H1 (cell line): ENCODE data around the gene KIAA1586. TPM values are rescaled to one million over a fixed set of nuclear protein-coding genes. Genes with fewer than 3 reads are reported as not detected.
A peak's percentile ranks its signal among the peaks of the same experiment; 100 is the strongest.

Experiments used
- CTCF ChIA-PET: fragments of 300-600 bp; sonication (Branson Sonifier 250); formaldehyde crosslinking; loops from one replicate; lab custom pipeline; 2021; ENCODE audit not compliant: partially characterized antibody; lab: Charles Lee
- POLR2A ChIA-PET: fragments of 300-600 bp; sonication (Branson Sonifier 250); formaldehyde crosslinking; loops from one replicate; lab custom pipeline; 2021; ENCODE audit warnings: inconsistent platforms; ENCODE audit not compliant: partially characterized antibody; lab: Charles Lee
- DNase-seq, 2 experiments: peaks; one replicate each; pipeline versions ENCODE4 v3.0.0 to v3.0.0-alpha.2; 2010 to 2022; ENCODE audit warnings: low spot score in 2 of 2, low read depth in 1 of 2, mixed read lengths in 1 of 2
- FAIRE-seq: peaks from 2 replicates; lab custom pipeline; 2011; peaks lifted over from hg19 to GRCh38; lab: Jason Lieb, UNC
- H2AFZ ChIP-seq: 2 replicates; pipeline ENCODE4 v1.8.1; 2012; ENCODE audit warnings: low read length, inconsistent platforms
- H2AK5ac ChIP-seq: 2 replicates; pipeline ENCODE4 v1.6.1; 2013; ENCODE audit warnings: low read depth, low read length
- H2BK120ac ChIP-seq: replicated peaks from 2 replicates; pipeline ENCODE3; 2013; ENCODE audit warnings: low read depth, low read length, inconsistent platforms
- H2BK12ac ChIP-seq: 2 replicates; pipeline ENCODE4 v1.6.1; 2013; ENCODE audit warnings: low read depth, low read length
- H2BK15ac ChIP-seq: 2 replicates; pipeline ENCODE4 v1.6.1; 2013; ENCODE audit warnings: low read length
- H2BK20ac ChIP-seq: 2 replicates; pipeline ENCODE4 v1.6.1; 2013; ENCODE audit warnings: low read length
- H2BK5ac ChIP-seq: 2 replicates; pipeline ENCODE4 v1.6.1; 2013; ENCODE audit warnings: low read depth, low read length
- H3K14ac ChIP-seq: 2 replicates; pipeline ENCODE4 v1.6.1; 2013; ENCODE audit warnings: inconsistent platforms; ENCODE audit not compliant: insufficient read length
- H3K18ac ChIP-seq: 2 replicates; pipeline ENCODE4 v1.6.1; 2013; ENCODE audit warnings: low read length; ENCODE audit errors: extremely low read depth
- H3K23ac ChIP-seq: 2 replicates; pipeline ENCODE4 v1.6.1; 2013; ENCODE audit warnings: inconsistent platforms; ENCODE audit not compliant: insufficient read length
- H3K23me2 ChIP-seq: 2 replicates; pipeline ENCODE4 v1.6.1; 2013; ENCODE audit warnings: low read depth, low read length
- H3K27ac ChIP-seq: 2 replicates; pipeline ENCODE4 v1.6.1; 2011; ENCODE audit warnings: low read depth, low read length, inconsistent platforms
- H3K27me3 ChIP-seq, 4 experiments: replicated peaks in 1 of 4; 1 replicate in 1 of 4; 2 replicates in 3 of 4; pipeline versions ENCODE4 v1.6.1 to v1.8.1; 2011 to 2013; ENCODE audit warnings: low read length in 3 of 4, mild to moderate bottlenecking in 3 of 4, inconsistent platforms in 2 of 4, mixed read lengths in 2 of 4, moderate library complexity in 1 of 4; ENCODE audit not compliant: control insufficient read depth in 3 of 4, insufficient read depth in 3 of 4; ENCODE audit errors: extremely low read depth in 1 of 4
- H3K36me3 ChIP-seq, 4 experiments: 2 replicates each; pipeline versions ENCODE4 v1.6.1 to v1.8.1; 2011 to 2013; ENCODE audit warnings: mild to moderate bottlenecking in 4 of 4, low read length in 3 of 4, moderate library complexity in 2 of 4, control low read depth in 1 of 4, inconsistent platforms in 1 of 4; ENCODE audit not compliant: insufficient read depth in 4 of 4, control insufficient read depth in 2 of 4
- H3K4ac ChIP-seq: replicated peaks from 2 replicates; pipeline ENCODE3; 2013; ENCODE audit warnings: low read length, low read depth, mixed read lengths, inconsistent platforms; ENCODE audit not compliant: insufficient read length
- H3K4me1 ChIP-seq, 4 experiments: replicated peaks in 1 of 4; 1 replicate in 1 of 4; 2 replicates in 3 of 4; pipeline versions ENCODE4 v1.6.1 to v1.8.1; 2011 to 2013; ENCODE audit warnings: low read length in 3 of 4, inconsistent platforms in 2 of 4, mixed read lengths in 1 of 4; ENCODE audit not compliant: insufficient read depth in 4 of 4, control insufficient read depth in 3 of 4
- H3K4me2 ChIP-seq, 2 experiments: 2 replicates each; pipeline versions ENCODE4 v1.6.1 to v1.8.1; 2011 to 2013; ENCODE audit warnings: low read depth in 2 of 2, low read length in 2 of 2, control low read depth in 1 of 2, inconsistent platforms in 1 of 2, mild to moderate bottlenecking in 1 of 2; ENCODE audit not compliant: insufficient read depth in 1 of 2
- H3K4me3 ChIP-seq, 4 experiments: fragments of 200-600, 300-600 bp in 1 of 4; sonication (generic), shearing (Covaris generic), sonication (Bioruptor Twin) in 1 of 4; 2 replicates each; pipeline versions ENCODE4 v1.5.1 to v1.8.1; 2011 to 2016; ENCODE audit warnings: low read length in 4 of 4, low read depth in 3 of 4, control low read depth in 2 of 4, inconsistent platforms in 2 of 4, mild to moderate bottlenecking in 2 of 4, mixed read lengths in 1 of 4, moderate library complexity in 1 of 4; ENCODE audit not compliant: insufficient read depth in 2 of 4; ENCODE audit errors: extremely low read depth in 1 of 4
- H3K56ac ChIP-seq: replicated peaks from 2 replicates; pipeline ENCODE3; 2013; ENCODE audit warnings: low read depth, mild to moderate bottlenecking, mixed read lengths, low read length, inconsistent platforms; ENCODE audit not compliant: insufficient read length
- H3K79me1 ChIP-seq: 2 replicates; pipeline ENCODE4 v1.6.1; 2013; ENCODE audit warnings: low read depth, low read length, control low read depth
- H3K79me2 ChIP-seq, 2 experiments: 2 replicates each; pipeline versions ENCODE4 v1.6.1 to v1.8.1; 2012 to 2013; ENCODE audit warnings: low read length in 2 of 2, mild to moderate bottlenecking in 2 of 2, inconsistent platforms in 1 of 2; ENCODE audit not compliant: insufficient read depth in 2 of 2, control insufficient read depth in 1 of 2
- H3K9ac ChIP-seq, 4 experiments: replicated peaks in 1 of 4; 1 replicate in 1 of 4; 2 replicates in 3 of 4; pipeline versions ENCODE4 v1.6.1 to v1.8.1; 2011 to 2013; ENCODE audit warnings: low read depth in 3 of 4, low read length in 3 of 4, control low read depth in 2 of 4, mild to moderate bottlenecking in 2 of 4, moderate library complexity in 2 of 4, inconsistent platforms in 1 of 4; ENCODE audit errors: extremely low read depth in 1 of 4
- H3K9me3 ChIP-seq, 2 experiments: 2 replicates each; pipeline versions ENCODE4 v1.6.1 to v1.8.1; 2012 to 2013; ENCODE audit warnings: mild to moderate bottlenecking in 2 of 2, moderate library complexity in 2 of 2, control low read depth in 1 of 2, inconsistent platforms in 1 of 2, low read depth in 1 of 2, low read length in 1 of 2, mixed read lengths in 1 of 2; ENCODE audit not compliant: insufficient read depth in 2 of 2
- H4K20me1 ChIP-seq, 2 experiments: replicated peaks in 1 of 2; 2 replicates each; pipeline versions ENCODE3 to v1.8.1; 2011 to 2013; ENCODE audit warnings: inconsistent platforms in 2 of 2, low read length in 2 of 2, mild to moderate bottlenecking in 1 of 2; ENCODE audit not compliant: insufficient read depth in 2 of 2, control insufficient read depth in 1 of 2
- H4K5ac ChIP-seq: 2 replicates; pipeline ENCODE4 v1.6.1; 2013; ENCODE audit warnings: low read length, low read depth, mixed read lengths, inconsistent platforms; ENCODE audit not compliant: insufficient read length
- H4K8ac ChIP-seq: 2 replicates; pipeline ENCODE4 v1.8.0; 2013; ENCODE audit warnings: mild to moderate bottlenecking, moderate library complexity, low read length, inconsistent platforms; ENCODE audit not compliant: insufficient read depth; ENCODE audit errors: extremely low read depth
- H4K91ac ChIP-seq: replicated peaks from 2 replicates; pipeline ENCODE3; 2013; ENCODE audit warnings: low read length, mixed read lengths, inconsistent platforms; ENCODE audit not compliant: insufficient read length
- BCL11A ChIP-seq, 2 experiments: IDR thresholded peaks; one replicate each; pipeline ENCODE4 v1.6.1; 2011; ENCODE audit warnings: low read depth in 2 of 2, low read length in 2 of 2, mild to moderate bottlenecking in 2 of 2
- CEBPB ChIP-seq: IDR thresholded peaks from 2 replicates; pipeline ENCODE4 v1.6.1; 2012; ENCODE audit warnings: low read depth, low read length
- EGR1 ChIP-seq: IDR thresholded peaks from 2 replicates; pipeline ENCODE4 v1.6.1; 2011; ENCODE audit warnings: low read depth, low read length, borderline replicate concordance
- FOSL1 ChIP-seq: IDR thresholded peaks from 2 replicates; pipeline ENCODE4 v1.6.1; 2011; ENCODE audit warnings: mild to moderate bottlenecking, low read depth, low read length, moderate library complexity; ENCODE audit not compliant: insufficient read depth
- KDM5A ChIP-seq: fragments of 200-600 bp; IDR thresholded peaks from 2 replicates; pipeline ENCODE4 v1.7.1; 2012; ENCODE audit warnings: mild to moderate bottlenecking, low read length, inconsistent platforms, mixed read lengths
- PHF8 ChIP-seq: fragments of 200-600 bp; sonication (generic); conservative IDR thresholded peaks from 2 replicates; pipeline ENCODE4 v1.7.1; 2012; ENCODE audit warnings: low read depth, mild to moderate bottlenecking, inconsistent platforms, low read length, moderate library complexity
- POLR2AphosphoS5 ChIP-seq: IDR thresholded peaks from 2 replicates; pipeline ENCODE4 v1.6.1; 2011; ENCODE audit warnings: low read depth, low read length
- POU5F1 ChIP-seq: IDR thresholded peaks from 2 replicates; pipeline ENCODE4 v1.6.1; 2011; ENCODE audit warnings: low read depth, mild to moderate bottlenecking, low read length, moderate library complexity
- RAD21 ChIP-seq, 2 experiments: IDR thresholded peaks in 1 of 2; conservative IDR thresholded peaks in 1 of 2; 2 replicates each; pipeline ENCODE4 v1.6.1; 2011; ENCODE audit warnings: low read depth in 2 of 2, low read length in 2 of 2, improper control_type of control experiment in 1 of 2, inconsistent platforms in 1 of 2, mild to moderate bottlenecking in 1 of 2, moderate library complexity in 1 of 2
- RBBP5 ChIP-seq: IDR thresholded peaks from 2 replicates; pipeline ENCODE4 v1.7.1; 2012; ENCODE audit warnings: low read depth, mild to moderate bottlenecking, inconsistent platforms, low read length, moderate library complexity, borderline replicate concordance
- RXRA ChIP-seq: IDR thresholded peaks from 2 replicates; pipeline ENCODE4 v1.6.1; 2011; ENCODE audit warnings: low read depth, mild to moderate bottlenecking, low read length, moderate library complexity; ENCODE audit not compliant: insufficient read depth
- TBP ChIP-seq: IDR thresholded peaks from 2 replicates; pipeline ENCODE4 v1.6.1; 2011; ENCODE audit warnings: low read depth, low read length, improper control_type of control experiment
- USF2 ChIP-seq: IDR thresholded peaks from 2 replicates; pipeline ENCODE4 v1.6.1; 2011; ENCODE audit warnings: low read length, improper control_type of control experiment
- YY1 ChIP-seq: IDR thresholded peaks from 2 replicates; pipeline ENCODE4 v1.6.1; 2011; ENCODE audit warnings: low read depth, mild to moderate bottlenecking, low read length
- WGBS, 2 experiments: shearing (Covaris generic) in 1 of 2; methylation state at CpG; one replicate each; pipeline versions ENCODE4 v1.1.6 to v1.1.7; 2013 to 2015; ENCODE audit warnings: low lambda C conversion rate in 2 of 2, mixed read lengths in 2 of 2, inconsistent platforms in 1 of 2, low coverage in 1 of 2, missing lambda C conversion rate in 1 of 2; ENCODE audit not compliant: insufficient replicate concordance in 2 of 2, insufficient coverage in 1 of 2, insufficient read length in 1 of 2; ENCODE audit errors: extremely low coverage in 1 of 2, missing lambda C conversion rate in 1 of 2; 5-methylcytosine and 5-hydroxymethylcytosine counted together
- polyA plus RNA-seq, 7 experiments: library from polyadenylated mRNA; depleted of rRNA in 3 of 7; stranded (reverse) in 5 of 7; unstranded in 2 of 7; fragments of >200 nt in 5 of 7; fragments of 200-250 nt in 2 of 7; gene quantifications; 1 replicate in 5 of 7; 2 replicates in 1 of 7; 4 replicates in 1 of 7; pipeline versions ENCODE4 v1.2.1 to v1.2.3, GENCODE V29; 2011 to 2013; ENCODE audit warnings: missing spikeins in 2 of 7, mixed read lengths in 2 of 7
- total RNA-seq: library from RNA; stranded (reverse); fragmentation: NEBNext Ultra II Directional; extraction: Animal tissue kit (Norgen Biotek cat#: 25700); gene quantifications from 2 replicates; pipeline ENCODE4 v1.2.1, GENCODE V29; 2021

KIAA1586 gene
- total and polyA plus RNA-seq, 2 of the 8 experiments (the other 6 are each of a cell fraction or from before 2014, with no cell fraction given), result 2.1 to 24.4 TPM

- FAIRE-seq, result no peak
- H3K36me3 ChIP-seq, result peaks cover 0 to 49% (median 22%) of the 10 kb centered on the region in 4 experiments; a peak in 6 of 8 replicates
- H3K14ac ChIP-seq, result no peak overlapping the region
- no peak overlapping the region for H2BK20ac ChIP-seq
- no peak overlapping the region for H4K5ac ChIP-seq
- H2BK120ac ChIP-seq, result no peak overlapping the region
- no peak overlapping the region for H2AFZ ChIP-seq
- H2BK15ac ChIP-seq, result no peak overlapping the region
- no peak overlapping the region for H3K27ac ChIP-seq
- H3K9me3 ChIP-seq, result no peaks in the 10 kb centered on the region
- H3K4me3 ChIP-seq, result peak overlapping the region in 1 of 4 experiments; percentile 46; a peak in 1 of 8 replicates
- H3K79me1 ChIP-seq, result no peaks in the 10 kb centered on the region
- 0 out of 4 replicates have a peak overlapping the region, but pooled peaks of 1 of the 2 experiments have one; percentile 27 for H3K4me2 ChIP-seq
- no peak for DNase-seq
- H3K56ac ChIP-seq, result no peak overlapping the region
- no peak overlapping the region for H2BK12ac ChIP-seq
- no peak overlapping the region for H3K23ac ChIP-seq
- H4K20me1 ChIP-seq, result no peaks in the 10 kb centered on the region
- CTCF ChIA-PET, result no interaction called here
- no peak overlapping the region for H2BK5ac ChIP-seq
- H3K4ac ChIP-seq, result no peak overlapping the region
- no peak overlapping the region; a peak in 1 of 7 replicates for H3K9ac ChIP-seq
- H4K8ac ChIP-seq, result no peak overlapping the region
- no peaks in the 10 kb centered on the region for H3K23me2 ChIP-seq
- WGBS, 2 experiments, result 91% methylated on average over 5 of the region's 5 CpGs; no CpG with 5 or more reads in 1 of the 2 experiments
- no peak overlapping the region for H4K91ac ChIP-seq
- H3K4me1 ChIP-seq, result no peaks in the 10 kb centered on the region
- H3K27me3 ChIP-seq, result no peaks in the 10 kb centered on the region
- peaks cover 0 to 30% of the 10 kb centered on the region in 2 experiments; a peak in 3 of 4 replicates for H3K79me2 ChIP-seq
- no peak overlapping the region for H2AK5ac ChIP-seq
- no peak overlapping the region for H3K18ac ChIP-seq
- POLR2A ChIA-PET, result no interaction called here
- TF ChIP-seq EGR1, result no peak
- no peak for TF ChIP-seq POU5F1
- TF ChIP-seq PHF8, result no peak
- no peak for TF ChIP-seq RBBP5
- no peak for TF ChIP-seq FOSL1
- TF ChIP-seq RAD21 (IDR thresholded peaks at IDR 0.05 in 1 of 2, conservative IDR thresholded peaks at IDR 0.05 in 1 of 2; ENCODE audit: low read depth in 2 of 2, low read length in 2 of 2), result no peak
- no peak for TF ChIP-seq KDM5A
- no peak for TF ChIP-seq CEBPB
- no peak for TF ChIP-seq POLR2AphosphoS5
- TF ChIP-seq USF2, result no peak
- no peak for TF ChIP-seq BCL11A (IDR thresholded peaks at IDR 0.05; ENCODE audit: low read depth in 2 of 2, low read length in 2 of 2)
- TF ChIP-seq RXRA, result no peak
- TF ChIP-seq YY1, result no peak
- no peak for TF ChIP-seq TBP
Observed at GRCh38 chr6:57048577-57048976, 2.1 kb downstream of the KIAA1586 start.
